Endothelial cell of umbilical vein (primary cell): ENCODE measurements around the gene SLC39A5.

Source experiments
- CTCF ChIP-seq, 2 donors: IDR thresholded peaks; 1 replicate in 1 of 2; 2 replicates in 1 of 2; pipeline ENCODE4 v1.5.1; 2011; ENCODE audit warnings: low read length in 2 of 2, mild to moderate bottlenecking in 2 of 2, moderate library complexity in 2 of 2, control low read depth in 1 of 2, inconsistent platforms in 1 of 2, low read depth in 1 of 2; ENCODE audit not compliant: insufficient read depth in 1 of 2; ENCODE audit errors: extremely low read depth in 1 of 2
- EZH2 ChIP-seq: IDR thresholded peaks from 2 replicates; pipeline ENCODE4 v1.6.1; 2012; ENCODE audit warnings: borderline replicate concordance, low read depth, mild to moderate bottlenecking, moderate library complexity, low read length, inconsistent platforms; ENCODE audit not compliant: severe bottlenecking
- JUN ChIP-seq: IDR thresholded peaks from 2 replicates; pipeline ENCODE4 v1.6.1; 2011; ENCODE audit warnings: borderline replicate concordance, low read depth; ENCODE audit not compliant: insufficient read length, insufficient read depth
- POLR2A ChIP-seq: IDR thresholded peaks from 2 replicates; pipeline ENCODE4 v1.6.1; 2012; ENCODE audit warnings: low read depth, mild to moderate bottlenecking, control low read depth, low read length
- POLR2AphosphoS5 ChIP-seq: IDR thresholded peaks from 2 replicates; pipeline ENCODE4 v1.6.1; 2012; ENCODE audit warnings: low read depth, mild to moderate bottlenecking, control low read depth, low read length, moderate library complexity; ENCODE audit not compliant: insufficient read depth
- TF ChIP-seq, protein P1 (sequence below): IDR thresholded peaks from 2 replicates; pipeline ENCODE4 v1.6.1; 2011; ENCODE audit not compliant: insufficient read depth, insufficient read length

DNA sequence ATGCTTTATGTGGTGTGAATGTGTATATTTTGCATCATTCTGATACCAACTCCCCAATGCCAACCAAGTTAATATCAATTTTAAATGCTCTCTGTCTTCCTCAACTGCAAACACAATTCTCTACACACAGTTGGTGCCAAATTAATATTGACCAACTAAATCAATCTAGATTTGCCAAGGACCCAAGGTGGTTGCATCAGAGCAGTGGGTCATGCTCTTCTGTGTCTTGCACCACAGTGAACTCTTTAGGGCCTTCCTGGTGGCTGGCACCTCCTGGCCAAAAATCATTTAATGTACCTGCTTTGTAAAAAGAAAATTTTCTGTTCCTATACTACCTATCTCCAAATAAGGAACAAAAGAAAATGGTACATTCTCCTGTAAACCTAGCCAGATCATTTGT is 51.0 kb downstream of the SLC39A5 start:
- TF ChIP-seq CTCF (IDR thresholded peaks at IDR 0.05; ENCODE audit: extremely low read depth in 1 of 2, insufficient read depth in 1 of 2, low read depth in 1 of 2, low read length in 2 of 2) (no peak), POLR2AphosphoS5 (no peak), JUN (no peak), POLR2A (no peak), EZH2 (no peak)
- TF ChIP-seq, protein P1, sequence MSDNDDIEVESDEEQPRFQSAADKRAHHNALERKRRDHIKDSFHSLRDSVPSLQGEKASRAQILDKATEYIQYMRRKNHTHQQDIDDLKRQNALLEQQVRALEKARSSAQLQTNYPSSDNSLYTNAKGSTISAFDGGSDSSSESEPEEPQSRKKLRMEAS = no peak
